HepG2 (cell line): ENCODE results near the gene RABEP2. TPM values are rescaled to one million over a fixed set of nuclear protein-coding genes. Genes with fewer than 3 reads are reported as not detected.

ENCODE experiments used
- ARNT ChIP-seq: fragments of 450-650 bp; IDR thresholded peaks from 2 replicates; pipeline ENCODE4 v1.6.1; 2017
- CAMTA2 ChIP-seq: sonication (generic); formaldehyde crosslinking; IDR thresholded peaks from 2 replicates; pipeline ENCODE4 v1.4.0; 2020; ENCODE audit warnings: mild to moderate bottlenecking, missing genetic modification reagents, borderline replicate concordance
- CBX5 ChIP-seq: sonication (generic); formaldehyde crosslinking; IDR thresholded peaks from 2 replicates; pipeline ENCODE4 v1.4.0; 2020; ENCODE audit warnings: missing genetic modification reagents, borderline replicate concordance
- CEBPG ChIP-seq: IDR thresholded peaks from 2 replicates; pipeline ENCODE4 v1.6.1; 2016
- CENPX ChIP-seq: sonication (generic); formaldehyde crosslinking; IDR thresholded peaks from 2 replicates; pipeline ENCODE4 v1.9.0; 2021; ENCODE audit warnings: mild to moderate bottlenecking, missing genetic modification reagents, moderate library complexity
- GFI1 ChIP-seq: sonication (generic); formaldehyde crosslinking; IDR thresholded peaks from 2 replicates; pipeline ENCODE4 v1.5.0; 2020; ENCODE audit warnings: missing genetic modification reagents, mild to moderate bottlenecking, borderline replicate concordance
- HNF4G ChIP-seq, 2 experiments: sonication (generic) in 1 of 2; formaldehyde crosslinking in 1 of 2; IDR thresholded peaks; 2 replicates each; pipeline versions ENCODE4 v1.4.0 to v1.6.1; 2011 to 2020; ENCODE audit warnings: borderline replicate concordance in 2 of 2, low read depth in 2 of 2, mild to moderate bottlenecking in 2 of 2, low read length in 1 of 2, missing genetic modification reagents in 1 of 2, moderate library complexity in 1 of 2
- HNRNPK ChIP-seq: fragments of 200-400 bp; formaldehyde crosslinking; IDR thresholded peaks from 2 replicates; pipeline ENCODE4 v1.6.1; 2018; ENCODE audit warnings: low read length, low read depth, moderate library complexity, mild to moderate bottlenecking; ENCODE audit not compliant: poor library complexity, severe bottlenecking
- JDP2 ChIP-seq: sonication (generic); formaldehyde crosslinking; IDR thresholded peaks from 2 replicates; pipeline ENCODE4 v1.8.1; 2022; ENCODE audit warnings: missing genetic modification reagents, borderline replicate concordance
- KLF9 ChIP-seq: IDR thresholded peaks from 2 replicates; pipeline ENCODE4 v1.6.1; 2016; ENCODE audit warnings: low read depth
- MATR3 ChIP-seq: sonication (generic); formaldehyde crosslinking; IDR thresholded peaks from 2 replicates; pipeline ENCODE4 v1.4.0; 2020; ENCODE audit warnings: missing genetic modification reagents
- MTF2 ChIP-seq: sonication (generic); formaldehyde crosslinking; IDR thresholded peaks from 2 replicates; pipeline ENCODE4 v1.5.0; 2020; ENCODE audit warnings: missing genetic modification reagents, borderline replicate concordance
- RFXANK ChIP-seq: IDR thresholded peaks from 2 replicates; pipeline ENCODE4 v1.6.1; 2016
- SMAD1 ChIP-seq: sonication (generic); formaldehyde crosslinking; IDR thresholded peaks from 2 replicates; pipeline ENCODE4 v1.4.0; 2020; ENCODE audit warnings: missing genetic modification reagents, low read depth, mild to moderate bottlenecking, borderline replicate concordance
- TCF12 ChIP-seq, 2 experiments: fragments of 450-650 bp in 1 of 2; sonication (generic) in 1 of 2; formaldehyde crosslinking in 1 of 2; IDR thresholded peaks; 2 replicates each; pipeline versions ENCODE4 v1.6.1 to v1.8.0; 2017 to 2022; ENCODE audit warnings: antibody characterized with exemption in 1 of 2, mild to moderate bottlenecking in 1 of 2, missing genetic modification reagents in 1 of 2, moderate library complexity in 1 of 2
- ZKSCAN8 ChIP-seq: IDR thresholded peaks from 2 replicates; pipeline ENCODE4 v1.6.1; 2016; ENCODE audit warnings: borderline replicate concordance, missing genetic modification reagents, missing compliant biosample characterization
- ZMYM3 ChIP-seq: sonication (generic); formaldehyde crosslinking; IDR thresholded peaks from 2 replicates; pipeline ENCODE4 v1.5.1; 2020; ENCODE audit warnings: mild to moderate bottlenecking, missing genetic modification reagents
- ZNF121 ChIP-seq: sonication (generic); formaldehyde crosslinking; IDR thresholded peaks from 2 replicates; pipeline ENCODE4 v1.5.0; 2020; ENCODE audit warnings: mild to moderate bottlenecking, missing genetic modification reagents
- ZNF136 ChIP-seq: sonication (generic); formaldehyde crosslinking; IDR thresholded peaks from 2 replicates; pipeline ENCODE4 v1.8.1; 2022; ENCODE audit warnings: low read depth, mild to moderate bottlenecking, moderate library complexity, missing genetic modification reagents
- ZNF235 ChIP-seq: sonication (generic); formaldehyde crosslinking; IDR thresholded peaks from 2 replicates; pipeline ENCODE4 v1.8.1; 2023; ENCODE audit warnings: mild to moderate bottlenecking, missing genetic modification reagents, borderline replicate concordance
- ZNF256 ChIP-seq: sonication (generic); formaldehyde crosslinking; conservative IDR thresholded peaks from 2 replicates; pipeline ENCODE4 v1.4.0; 2020; ENCODE audit warnings: missing genetic modification reagents
- ZNF790 ChIP-seq: sonication (generic); formaldehyde crosslinking; IDR thresholded peaks from 2 replicates; pipeline ENCODE4 v1.8.0; 2022; ENCODE audit warnings: missing genetic modification reagents, mild to moderate bottlenecking, borderline replicate concordance
- ZSCAN20 ChIP-seq: sonication (generic); formaldehyde crosslinking; IDR thresholded peaks from 2 replicates; pipeline ENCODE4 v1.4.0; 2020; ENCODE audit warnings: missing genetic modification reagents, mild to moderate bottlenecking, borderline replicate concordance
- polyA plus RNA-seq, 8 experiments: library from polyadenylated mRNA; depleted of rRNA in 3 of 8; stranded (reverse) in 7 of 8; unstranded in 1 of 8; fragments of >200 nt; fragmentation: Illumina TruSeq in 4 of 8; extraction: Trizol in 4 of 8; gene quantifications; 2 replicates each; pipeline versions ENCODE4 v1.2.1 to v1.2.3, GENCODE V29; 2011 to 2016; ENCODE audit warnings: low read depth in 4 of 8, missing spikeins in 1 of 8, mixed read lengths in 1 of 8; ENCODE audit not compliant: insufficient read depth in 1 of 8
- total RNA-seq, 5 experiments: library from RNA; depleted of rRNA; stranded (reverse); fragments of >200 nt; fragmentation: Illumina TruSeq; extraction: Trizol; gene quantifications; 2 replicates each; pipeline ENCODE4 v1.2.3, GENCODE V29; 2016; ENCODE audit warnings: low read depth in 1 of 5
- TF ChIP-seq, protein P1 (sequence below): sonication (generic); formaldehyde crosslinking; conservative IDR thresholded peaks from 2 replicates; pipeline ENCODE4 v1.4.0; 2020; ENCODE audit warnings: mild to moderate bottlenecking, missing genetic modification reagents, moderate library complexity
- TF ChIP-seq, protein P2 (sequence below): sonication (generic); formaldehyde crosslinking; IDR thresholded peaks from 2 replicates; pipeline ENCODE4 v1.8.0; 2022; ENCODE audit warnings: missing genetic modification reagents, low read depth, mild to moderate bottlenecking, borderline replicate concordance
- TF ChIP-seq, protein P3 (sequence below): sonication (generic); formaldehyde crosslinking; IDR thresholded peaks from 2 replicates; pipeline ENCODE4 v1.5.1; 2020; ENCODE audit warnings: mild to moderate bottlenecking, moderate library complexity, missing genetic modification reagents

The RABEP2 gene
- total and polyA plus RNA-seq, 2 of the 13 experiments (the other 11 are each of a cell fraction or from before 2014, with no cell fraction given) = 10.8 to 18.4 TPM

DNA sequence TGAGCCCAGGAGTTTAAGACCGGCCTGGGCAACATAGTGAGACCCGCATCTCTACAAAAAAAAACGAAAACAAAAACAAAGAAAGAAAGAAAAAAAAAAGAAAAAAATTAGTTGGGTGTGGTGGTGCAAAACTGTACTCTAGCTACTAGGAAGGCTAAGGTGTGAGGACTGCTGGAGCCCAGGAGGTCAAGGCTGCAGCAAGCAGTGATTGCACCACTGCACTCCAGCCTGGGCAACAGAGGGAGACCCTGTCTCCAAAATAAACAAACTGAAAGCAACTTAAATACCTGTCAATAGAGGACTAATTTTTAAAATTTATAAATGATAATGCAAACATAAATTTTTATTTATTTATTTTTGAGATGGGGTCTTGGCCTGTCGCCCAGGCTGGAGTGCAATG, 29.4 kb downstream of the RABEP2 start (continued):
- TF ChIP-seq ZNF121 (CRISPR knock-in tag) = peak; percentile 98
- TF ChIP-seq ZKSCAN8 (CRISPR knock-in tag) = no peak
- TF ChIP-seq, protein P1, sequence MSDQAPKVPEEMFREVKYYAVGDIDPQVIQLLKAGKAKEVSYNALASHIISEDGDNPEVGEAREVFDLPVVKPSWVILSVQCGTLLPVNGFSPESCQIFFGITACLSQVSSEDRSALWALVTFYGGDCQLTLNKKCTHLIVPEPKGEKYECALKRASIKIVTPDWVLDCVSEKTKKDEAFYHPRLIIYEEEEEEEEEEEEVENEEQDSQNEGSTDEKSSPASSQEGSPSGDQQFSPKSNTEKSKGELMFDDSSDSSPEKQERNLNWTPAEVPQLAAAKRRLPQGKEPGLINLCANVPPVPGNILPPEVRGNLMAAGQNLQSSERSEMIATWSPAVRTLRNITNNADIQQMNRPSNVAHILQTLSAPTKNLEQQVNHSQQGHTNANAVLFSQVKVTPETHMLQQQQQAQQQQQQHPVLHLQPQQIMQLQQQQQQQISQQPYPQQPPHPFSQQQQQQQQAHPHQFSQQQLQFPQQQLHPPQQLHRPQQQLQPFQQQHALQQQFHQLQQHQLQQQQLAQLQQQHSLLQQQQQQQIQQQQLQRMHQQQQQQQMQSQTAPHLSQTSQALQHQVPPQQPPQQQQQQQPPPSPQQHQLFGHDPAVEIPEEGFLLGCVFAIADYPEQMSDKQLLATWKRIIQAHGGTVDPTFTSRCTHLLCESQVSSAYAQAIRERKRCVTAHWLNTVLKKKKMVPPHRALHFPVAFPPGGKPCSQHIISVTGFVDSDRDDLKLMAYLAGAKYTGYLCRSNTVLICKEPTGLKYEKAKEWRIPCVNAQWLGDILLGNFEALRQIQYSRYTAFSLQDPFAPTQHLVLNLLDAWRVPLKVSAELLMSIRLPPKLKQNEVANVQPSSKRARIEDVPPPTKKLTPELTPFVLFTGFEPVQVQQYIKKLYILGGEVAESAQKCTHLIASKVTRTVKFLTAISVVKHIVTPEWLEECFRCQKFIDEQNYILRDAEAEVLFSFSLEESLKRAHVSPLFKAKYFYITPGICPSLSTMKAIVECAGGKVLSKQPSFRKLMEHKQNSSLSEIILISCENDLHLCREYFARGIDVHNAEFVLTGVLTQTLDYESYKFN (CRISPR knock-in tag) = 0 out of 2 replicates have a peak, but pooled peaks have one; percentile 42
- peak; percentile 63; the same call in 1 of the 2 replicates for TF ChIP-seq GFI1 (CRISPR knock-in tag)
- TF ChIP-seq SMAD1 (CRISPR knock-in tag) = no peak
- TF ChIP-seq ZNF136 (CRISPR knock-in tag) = no peak
- TF ChIP-seq CENPX = no peak
- no peak for TF ChIP-seq MATR3 (CRISPR knock-in tag)
- no peak for TF ChIP-seq KLF9 (CRISPR knock-in tag)
- TF ChIP-seq CEBPG (CRISPR knock-in tag) = peak; percentile 65
- no peak for TF ChIP-seq ZNF235 (CRISPR knock-in tag)
- TF ChIP-seq ZSCAN20 = no peak
- no peak for TF ChIP-seq TCF12 (IDR thresholded peaks at IDR 0.05)
- no peak for TF ChIP-seq TCF12 (CRISPR knock-in tag; IDR thresholded peaks at IDR 0.05)
- TF ChIP-seq, protein P2, sequence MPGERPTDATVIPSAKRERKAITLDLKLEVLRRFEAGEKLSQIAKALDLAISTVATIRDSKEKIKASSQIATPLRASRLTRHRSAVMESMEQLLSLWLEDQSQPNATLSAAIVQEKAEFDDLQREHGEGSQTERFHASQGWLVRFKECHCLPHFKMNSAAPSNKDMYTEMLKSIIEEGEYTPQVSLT (CRISPR knock-in tag) = no peak
- TF ChIP-seq CBX5 (CRISPR knock-in tag) = no peak
- TF ChIP-seq HNRNPK = no peak
- TF ChIP-seq RFXANK = no peak
- no peak for TF ChIP-seq CAMTA2
- TF ChIP-seq JDP2 (CRISPR knock-in tag) = no peak
- peak; percentile 67; the same call in 1 of the 2 replicates for TF ChIP-seq ZMYM3 (CRISPR knock-in tag)
- no peak for TF ChIP-seq HNF4G (IDR thresholded peaks at IDR 0.05; ENCODE audit: borderline replicate concordance, low read depth, low read length)
- TF ChIP-seq HNF4G (CRISPR knock-in tag; IDR thresholded peaks at IDR 0.05; ENCODE audit: borderline replicate concordance, low read depth) = no peak
- TF ChIP-seq, protein P3, sequence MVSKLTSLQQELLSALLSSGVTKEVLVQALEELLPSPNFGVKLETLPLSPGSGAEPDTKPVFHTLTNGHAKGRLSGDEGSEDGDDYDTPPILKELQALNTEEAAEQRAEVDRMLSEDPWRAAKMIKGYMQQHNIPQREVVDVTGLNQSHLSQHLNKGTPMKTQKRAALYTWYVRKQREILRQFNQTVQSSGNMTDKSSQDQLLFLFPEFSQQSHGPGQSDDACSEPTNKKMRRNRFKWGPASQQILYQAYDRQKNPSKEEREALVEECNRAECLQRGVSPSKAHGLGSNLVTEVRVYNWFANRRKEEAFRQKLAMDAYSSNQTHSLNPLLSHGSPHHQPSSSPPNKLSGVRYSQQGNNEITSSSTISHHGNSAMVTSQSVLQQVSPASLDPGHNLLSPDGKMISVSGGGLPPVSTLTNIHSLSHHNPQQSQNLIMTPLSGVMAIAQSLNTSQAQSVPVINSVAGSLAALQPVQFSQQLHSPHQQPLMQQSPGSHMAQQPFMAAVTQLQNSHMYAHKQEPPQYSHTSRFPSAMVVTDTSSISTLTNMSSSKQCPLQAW (CRISPR knock-in tag) = no peak
- no peak for TF ChIP-seq ZNF256 (CRISPR knock-in tag)
- no peak for TF ChIP-seq ARNT
- no peak for TF ChIP-seq MTF2 (CRISPR knock-in tag)
- TF ChIP-seq ZNF790 (CRISPR knock-in tag) = no peak
